OCI-LY1 (cell line): ENCODE results near the gene CRADD.

Experiments
- H2AFZ ChIP-seq: fragments of 200-600 bp; sonication (generic), shearing (Covaris generic); 2 replicates; pipeline ENCODE4 v1.6.0; 2014; ENCODE audit warnings: antibody characterized with exemption, mild to moderate bottlenecking, low read length
- H3F3A ChIP-seq: fragments of 200-600 bp; sonication (generic), shearing (Covaris generic); 2 replicates; pipeline ENCODE4 v1.6.0; 2014; ENCODE audit warnings: mild to moderate bottlenecking, antibody characterized with exemption, low read length, moderate library complexity; ENCODE audit not compliant: insufficient read depth
- H3K27ac ChIP-seq: fragments of 200-600 bp; sonication (generic); 2 replicates; pipeline ENCODE4 v1.5.1; 2014; ENCODE audit warnings: low read length, mixed run types, mild to moderate bottlenecking, low read depth; ENCODE audit not compliant: poor library complexity, severe bottlenecking
- H3K27me3 ChIP-seq: fragments of 200-600 bp; sonication (generic); 2 replicates; pipeline ENCODE4 v1.6.0; 2014; ENCODE audit warnings: antibody characterized with exemption, mild to moderate bottlenecking, low read length, moderate library complexity; ENCODE audit not compliant: insufficient read depth
- H3K36me3 ChIP-seq: fragments of 200-600 bp; sonication (generic); 2 replicates; pipeline ENCODE4 v1.6.1; 2014; ENCODE audit warnings: mild to moderate bottlenecking, antibody characterized with exemption, low read length, moderate library complexity, mixed read lengths; ENCODE audit not compliant: insufficient read depth
- H3K4me1 ChIP-seq: fragments of 200-600 bp; sonication (generic); 2 replicates; pipeline ENCODE4 v1.5.1; 2014; ENCODE audit warnings: mild to moderate bottlenecking, low read length, moderate library complexity; ENCODE audit not compliant: insufficient read depth, severe bottlenecking
- H3K4me2 ChIP-seq: fragments of 200-600 bp; sonication (generic), shearing (Covaris generic); 2 replicates; pipeline ENCODE4 v1.6.1; 2014; ENCODE audit warnings: low read length
- H3K4me3 ChIP-seq: fragments of 200-600 bp; sonication (generic); 2 replicates; pipeline ENCODE4 v1.5.1; 2014; ENCODE audit warnings: low read length, low read depth, mild to moderate bottlenecking, mixed read lengths; ENCODE audit not compliant: poor library complexity, severe bottlenecking
- H3K79me2 ChIP-seq: fragments of 200-600 bp; shearing (Covaris generic); 2 replicates; pipeline ENCODE4 v1.6.1; 2016; ENCODE audit warnings: mixed run types, low read length, mixed read lengths; ENCODE audit not compliant: insufficient read depth
- H3K9ac ChIP-seq: fragments of 200-600 bp; sonication (generic), shearing (Covaris generic); 2 replicates; pipeline ENCODE4 v1.6.1; 2014; ENCODE audit warnings: mild to moderate bottlenecking, low read length, mixed read lengths
- H3K9me2 ChIP-seq: fragments of 200-600 bp; sonication (generic), shearing (Covaris generic); 2 replicates; pipeline ENCODE4 v1.6.1; 2014; ENCODE audit warnings: low read depth, mild to moderate bottlenecking, low read length, mixed read lengths
- H3K9me3 ChIP-seq: fragments of 200-600 bp; shearing (Covaris generic); 2 replicates; pipeline ENCODE4 v1.6.1; 2014; ENCODE audit warnings: low read length, mixed read lengths
- H4K20me1 ChIP-seq: fragments of 200-600 bp; sonication (generic), shearing (Covaris generic); 2 replicates; pipeline ENCODE4 v1.6.0; 2016; ENCODE audit warnings: mild to moderate bottlenecking, low read length; ENCODE audit not compliant: insufficient read depth
- CTCF ChIP-seq: fragments of 200-600 bp; sonication (generic), shearing (Covaris generic); IDR thresholded peaks from 2 replicates; pipeline ENCODE4 v1.5.1; 2017; ENCODE audit warnings: mild to moderate bottlenecking, antibody characterized with exemption, low read length, moderate library complexity, mixed read lengths
- EZH2 ChIP-seq: fragments of 200-600 bp; sonication (generic), shearing (Covaris generic); IDR thresholded peaks from 2 replicates; pipeline ENCODE4 v1.8.0; 2017; ENCODE audit warnings: borderline replicate concordance, mixed run types, mild to moderate bottlenecking, antibody characterized with exemption, low read length, moderate library complexity, mixed read lengths

The CRADD gene

GRCh38 chr12:93875157-93875556, 198.0 kb downstream of the CRADD start:
- no peak overlapping the region for H2AFZ ChIP-seq
- no peak for TF ChIP-seq EZH2
- no peak for TF ChIP-seq CTCF
- no peak overlapping the region for H3K27ac ChIP-seq
- no peaks in the 10 kb centered on the region for H3K27me3 ChIP-seq
- no peaks in the 10 kb centered on the region for H3K9me2 ChIP-seq
- no peaks in the 10 kb centered on the region for H4K20me1 ChIP-seq
- H3K9me3 ChIP-seq = no peaks in the 10 kb centered on the region
- H3K36me3 ChIP-seq = no peaks in the 10 kb centered on the region
- no peak overlapping the region for H3K4me2 ChIP-seq
- H3K9ac ChIP-seq = no peak overlapping the region
- no peaks in the 10 kb centered on the region for H3F3A ChIP-seq
- H3K4me3 ChIP-seq = no peak overlapping the region
- H3K4me1 ChIP-seq = no peaks in the 10 kb centered on the region
- no peaks in the 10 kb centered on the region for H3K79me2 ChIP-seq

DNA sequence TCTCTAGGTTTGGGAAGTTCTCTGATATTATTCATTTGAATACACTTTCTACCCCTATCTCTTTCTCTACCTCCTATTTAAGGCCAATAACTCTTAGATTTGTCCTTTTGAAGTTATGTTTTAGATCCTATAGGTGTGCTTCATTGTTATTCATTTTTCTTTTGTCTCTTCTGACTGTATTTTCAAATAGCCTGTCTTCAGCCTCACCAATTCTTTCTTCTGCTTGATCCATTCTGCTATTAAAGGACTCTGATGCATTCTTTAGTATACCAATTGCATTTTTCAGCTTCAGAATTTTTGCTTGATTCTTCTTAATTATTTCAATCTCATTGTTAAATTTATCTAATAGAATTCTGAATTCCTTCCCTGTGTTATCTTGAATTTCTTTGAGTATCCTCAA, 199.2 kb downstream of the CRADD start:
- Histone ChIP-seq H3K9ac (no peak overlapping the region), H3K4me1 (no peaks in the 10 kb centered on the region), H3K9me3 (no peaks in the 10 kb centered on the region)

GRCh38 chr12:93877446-93877845, 200.3 kb downstream of the CRADD start:
- H2AFZ ChIP-seq = no peak overlapping the region
- TF ChIP-seq CTCF (no peak), EZH2 (no peak)
- no peaks in the 10 kb centered on the region for H3K4me1 ChIP-seq
- H3K9me2 ChIP-seq = no peaks in the 10 kb centered on the region
- H4K20me1 ChIP-seq = no peaks in the 10 kb centered on the region
- no peaks in the 10 kb centered on the region for H3F3A ChIP-seq
- no peak overlapping the region for H3K9ac ChIP-seq
- H3K9me3 ChIP-seq = no peaks in the 10 kb centered on the region
- H3K4me2 ChIP-seq = no peak overlapping the region
- no peaks in the 10 kb centered on the region for H3K79me2 ChIP-seq
- H3K27me3 ChIP-seq = no peaks in the 10 kb centered on the region
- H3K27ac ChIP-seq = no peak overlapping the region
- no peaks in the 10 kb centered on the region for H3K36me3 ChIP-seq
- H3K4me3 ChIP-seq = no peak overlapping the region

More for the DNA sequence above, 199.2 kb downstream of the CRADD start:
- Histone ChIP-seq H3K79me2 (no peaks in the 10 kb centered on the region), H2AFZ (no peak overlapping the region), H3K27me3 (no peaks in the 10 kb centered on the region), H3K27ac (no peak overlapping the region), H3K9me2 (no peaks in the 10 kb centered on the region), H3F3A (no peaks in the 10 kb centered on the region), H3K4me3 (no peak overlapping the region), H4K20me1 (no peaks in the 10 kb centered on the region), H3K4me2 (no peak overlapping the region), H3K36me3 (no peaks in the 10 kb centered on the region)
- no peak for TF ChIP-seq CTCF
- no peak for TF ChIP-seq EZH2
